Natural killer cell (primary cell): ENCODE data around the gene NUDT3. TPM values are rescaled to one million over a fixed set of nuclear protein-coding genes. Genes with fewer than 3 reads are reported as not detected.

Experiments used
- ATAC-seq, 3 donors: fragments of 150-1000 bp in 2 of 3; fragments of 200-7000 bp in 1 of 3; cut with Tn5 transposase; 1 replicate in 1 of 3; 2 replicates in 2 of 3; pipeline ENCODE4 v1.10.0; 2021; ENCODE audit warnings: mild to moderate bottlenecking in 2 of 3, moderate library complexity in 2 of 3
- DNase-seq, 2 donors: peaks; one replicate each; pipeline versions ENCODE4 v3.0.0 to v3.0.0-alpha.2; 2013 to 2021; ENCODE audit warnings: mixed read lengths in 1 of 2
- H3K27ac ChIP-seq: one replicate; pipeline ENCODE4 v1.5.1; 2013; ENCODE audit warnings: mild to moderate bottlenecking, low read length
- H3K27me3 ChIP-seq: one replicate; pipeline ENCODE4 v1.6.1; 2013; ENCODE audit warnings: low read length; ENCODE audit not compliant: control insufficient read depth, insufficient read depth
- H3K36me3 ChIP-seq: one replicate; pipeline ENCODE4 v1.6.1; 2013; ENCODE audit warnings: low read length; ENCODE audit not compliant: control insufficient read depth, insufficient read depth
- H3K4me1 ChIP-seq: one replicate; pipeline ENCODE4 v1.6.1; 2013; ENCODE audit warnings: low read length; ENCODE audit not compliant: control insufficient read depth, insufficient read depth
- H3K4me3 ChIP-seq: one replicate; pipeline ENCODE4 v1.5.1; 2013; ENCODE audit warnings: low read length
- H3K9me3 ChIP-seq: one replicate; pipeline ENCODE4 v1.6.1; 2013; ENCODE audit warnings: low read length; ENCODE audit not compliant: control insufficient read depth, insufficient read depth
- H3K27ac Mint-ChIP-seq, 2 donors: one replicate each; pipeline ENCODE4 v1.8.0; 2022; ENCODE audit warnings: mild to moderate bottlenecking in 2 of 2, mixed read lengths in 2 of 2, moderate library complexity in 1 of 2
- H3K27me3 Mint-ChIP-seq, 2 donors: one replicate each; pipeline ENCODE4 v1.8.0; 2022; ENCODE audit warnings: low read depth in 2 of 2, mixed read lengths in 2 of 2
- H3K36me3 Mint-ChIP-seq: one replicate; pipeline ENCODE4 v1.8.0; 2022; ENCODE audit warnings: mixed read lengths
- H3K4me1 Mint-ChIP-seq, 2 donors: one replicate each; pipeline ENCODE4 v1.8.0; 2022; ENCODE audit warnings: mixed read lengths in 2 of 2
- H3K4me3 Mint-ChIP-seq: one replicate; pipeline ENCODE4 v1.8.0; 2022; ENCODE audit warnings: mild to moderate bottlenecking, moderate library complexity, mixed read lengths
- H3K9me3 Mint-ChIP-seq, 2 donors: one replicate each; pipeline ENCODE4 v1.8.0; 2022; ENCODE audit warnings: mixed read lengths in 2 of 2
- WGBS: methylation state at CpG from one replicate; pipeline ENCODE4 v1.1.7; 2013; ENCODE audit warnings: missing lambda C conversion rate; ENCODE audit not compliant: insufficient coverage; 5-methylcytosine and 5-hydroxymethylcytosine counted together
- intact Hi-C: fragments of 100-400 bp; cut with micrococcal nuclease; formaldehyde crosslinking; loops from one replicate; pipeline ENCODE4 v1.14.2; 2022
- total RNA-seq, 4 donors: library from RNA; stranded (reverse); fragments of 120-200 nt in 1 of 4; gene quantifications; one replicate each; pipeline versions ENCODE4 v1.2.3 to v1.2.4, GENCODE V29; 2013 to 2022
- TF ChIP-seq, protein P1 (sequence below): fragments of 200-600 bp; IDR thresholded peaks from one replicate; pipeline ENCODE4 v1.8.0; 2022; ENCODE audit warnings: antibody characterized with exemption

The NUDT3 gene
- total RNA-seq, 3 donors from 2014 or later (not counting 1 experiment from before 2014, with no cell fraction given), result 22.0 to 26.3 (median 26.1) TPM

- Histone ChIP-seq H3K27ac (no peak overlapping the region), H3K4me3 (no peak overlapping the region), H3K9me3 (no peaks in the 10 kb centered on the region), H3K27me3 (no peaks in the 10 kb centered on the region), H3K36me3 (no peaks in the 10 kb centered on the region), H3K4me1 (no peaks in the 10 kb centered on the region)
- TF ChIP-seq, protein P1, sequence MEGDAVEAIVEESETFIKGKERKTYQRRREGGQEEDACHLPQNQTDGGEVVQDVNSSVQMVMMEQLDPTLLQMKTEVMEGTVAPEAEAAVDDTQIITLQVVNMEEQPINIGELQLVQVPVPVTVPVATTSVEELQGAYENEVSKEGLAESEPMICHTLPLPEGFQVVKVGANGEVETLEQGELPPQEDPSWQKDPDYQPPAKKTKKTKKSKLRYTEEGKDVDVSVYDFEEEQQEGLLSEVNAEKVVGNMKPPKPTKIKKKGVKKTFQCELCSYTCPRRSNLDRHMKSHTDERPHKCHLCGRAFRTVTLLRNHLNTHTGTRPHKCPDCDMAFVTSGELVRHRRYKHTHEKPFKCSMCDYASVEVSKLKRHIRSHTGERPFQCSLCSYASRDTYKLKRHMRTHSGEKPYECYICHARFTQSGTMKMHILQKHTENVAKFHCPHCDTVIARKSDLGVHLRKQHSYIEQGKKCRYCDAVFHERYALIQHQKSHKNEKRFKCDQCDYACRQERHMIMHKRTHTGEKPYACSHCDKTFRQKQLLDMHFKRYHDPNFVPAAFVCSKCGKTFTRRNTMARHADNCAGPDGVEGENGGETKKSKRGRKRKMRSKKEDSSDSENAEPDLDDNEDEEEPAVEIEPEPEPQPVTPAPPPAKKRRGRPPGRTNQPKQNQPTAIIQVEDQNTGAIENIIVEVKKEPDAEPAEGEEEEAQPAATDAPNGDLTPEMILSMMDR, result no peak
- H3K36me3 Mint-ChIP-seq, result no peaks in the 10 kb centered on the region
- DNase-seq (no peak), ATAC-seq (no peak)
- no peaks in the 10 kb centered on the region for H3K9me3 Mint-ChIP-seq
- intact Hi-C loops, result no loop called here
- peaks cover 13 to 24% of the 10 kb centered on the region in 2 donors for H3K4me1 Mint-ChIP-seq
- H3K27ac Mint-ChIP-seq, result no peak overlapping the region
- WGBS, result 95% methylated on average over 5 of the region's 6 CpGs
- no peaks in the 10 kb centered on the region for H3K27me3 Mint-ChIP-seq
- no peak overlapping the region for H3K4me3 Mint-ChIP-seq
Measured at GRCh38 chr6:34310817-34311216, 81.7 kb downstream of the NUDT3 start.

GRCh38 chr6:34308483-34308882 is 84.0 kb downstream of the NUDT3 start:
- TF ChIP-seq, protein P1, result no peak
- H3K27me3 Mint-ChIP-seq, result no peaks in the 10 kb centered on the region
- no peak overlapping the region for H3K27ac Mint-ChIP-seq
- ATAC-seq (no peak), DNase-seq (no peak)
- Histone ChIP-seq H3K4me3 (no peak overlapping the region), H3K27ac (no peak overlapping the region), H3K9me3 (no peaks in the 10 kb centered on the region), H3K36me3 (no peaks in the 10 kb centered on the region), H3K27me3 (no peaks in the 10 kb centered on the region), H3K4me1 (no peaks in the 10 kb centered on the region)
- no peaks in the 10 kb centered on the region for H3K9me3 Mint-ChIP-seq
- peaks cover 11 to 15% of the 10 kb centered on the region in 2 donors for H3K4me1 Mint-ChIP-seq
- 100% methylated on average over 1 of the region's 2 CpGs for WGBS
- no peaks in the 10 kb centered on the region for H3K36me3 Mint-ChIP-seq
- intact Hi-C loops, result no loop called here
- no peak overlapping the region for H3K4me3 Mint-ChIP-seq

- TF ChIP-seq, protein P1, result no peak
- ATAC-seq (no peak), DNase-seq (no peak)
- Mint-ChIP-seq H3K4me1 (peaks cover 3 to 15% of the 10 kb centered on the region in 2 donors), H3K36me3 (no peaks in the 10 kb centered on the region), H3K4me3 (no peak overlapping the region), H3K27ac (no peak overlapping the region), H3K9me3 (no peaks in the 10 kb centered on the region), H3K27me3 (no peaks in the 10 kb centered on the region)
- WGBS, result 95% methylated on average over 5 of the region's 6 CpGs
- no peaks in the 10 kb centered on the region for H3K4me1 ChIP-seq
- no peaks in the 10 kb centered on the region for H3K36me3 ChIP-seq
- no peak overlapping the region for H3K27ac ChIP-seq
- intact Hi-C loops, result no loop called here
- H3K9me3 ChIP-seq, result no peaks in the 10 kb centered on the region
- H3K4me3 ChIP-seq, result no peak overlapping the region
- H3K27me3 ChIP-seq, result no peaks in the 10 kb centered on the region
Measured at GRCh38 chr6:34305982-34306708, 86.3 kb downstream of the NUDT3 start.

DNA sequence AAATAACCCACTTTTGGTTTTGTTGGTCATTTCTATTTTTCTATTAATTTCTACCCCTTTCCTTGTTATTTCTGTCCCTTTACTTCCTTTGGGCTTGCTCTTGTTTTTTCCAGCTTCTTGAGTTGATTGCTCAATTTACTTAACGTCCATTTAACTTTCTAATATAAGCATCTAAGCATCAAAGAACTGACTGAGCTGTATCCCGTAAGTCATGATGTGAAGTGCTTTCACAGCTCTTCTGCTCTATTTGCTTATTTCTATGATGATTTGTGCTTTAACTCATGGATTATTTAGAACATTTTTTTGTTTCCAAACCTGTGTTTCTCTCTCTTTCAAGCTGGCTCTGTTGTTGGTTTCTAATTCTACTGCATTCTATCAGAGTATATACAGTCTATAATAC is 87.0 kb downstream of the NUDT3 start:
- Histone ChIP-seq H3K4me1 (no peaks in the 10 kb centered on the region), H3K36me3 (no peaks in the 10 kb centered on the region), H3K27me3 (no peaks in the 10 kb centered on the region), H3K27ac (no peak overlapping the region), H3K9me3 (no peaks in the 10 kb centered on the region), H3K4me3 (no peak overlapping the region)
- Mint-ChIP-seq H3K4me1 (peaks cover 3 to 11% of the 10 kb centered on the region in 2 donors), H3K27ac (no peak overlapping the region), H3K9me3 (no peaks in the 10 kb centered on the region), H3K36me3 (no peaks in the 10 kb centered on the region), H3K4me3 (no peak overlapping the region), H3K27me3 (no peaks in the 10 kb centered on the region)
- ATAC-seq (no peak), DNase-seq (no peak)
- intact Hi-C loops, result no loop called here
- TF ChIP-seq, protein P1, result no peak
- WGBS, result 100% methylated on average over 2 of the region's 2 CpGs
